Fibroblast of the aortic adventitia (primary cell): ENCODE data around the gene CFLAR. TPM values are rescaled to one million over a fixed set of nuclear protein-coding genes. Genes with fewer than 3 reads are reported as not detected.
"Not testable (repeated sequence)": the region's sequence is repeated elsewhere in the genome, so short reads cannot be mapped to it uniquely, and the experiment has no call there.

Experiments used
- DNase-seq: peaks from one replicate; pipeline ENCODE4 v3.0.0-alpha.2; 2010; ENCODE audit warnings: low read depth
- H3K4me3 ChIP-seq: 2 replicates; pipeline ENCODE4 v1.5.1; 2011; ENCODE audit warnings: low read depth, mild to moderate bottlenecking, control low read depth, low read length, moderate library complexity
- CTCF ChIP-seq: IDR thresholded peaks from 2 replicates; pipeline ENCODE4 v1.5.1; 2011; ENCODE audit warnings: mild to moderate bottlenecking, low read length, control low read depth, inconsistent platforms; ENCODE audit not compliant: insufficient read depth
- total RNA-seq: library from RNA; depleted of rRNA; stranded (reverse); fragments of >200 nt; gene quantifications from 2 replicates; pipeline ENCODE4 v1.2.3, GENCODE V29; 2012; ENCODE audit warnings: low replicate concordance

The CFLAR gene
- total RNA-seq, 1 donor = 71.5 TPM

GRCh38 chr2:201109186-201109585, 6.8 kb upstream of the CFLAR start:
- no peak for TF ChIP-seq CTCF
- H3K4me3 ChIP-seq = no peak overlapping the region
- DNase-seq = no peak

GRCh38 chr2:201110615-201111014, 5.3 kb upstream of the CFLAR start:
- no peak for DNase-seq
- H3K4me3 ChIP-seq = no peak overlapping the region
- TF ChIP-seq CTCF = no peak

GRCh38 chr2:201111096-201111495, 4.9 kb upstream of the CFLAR start:
- H3K4me3 ChIP-seq = no peak overlapping the region
- DNase-seq = no peak
- TF ChIP-seq CTCF = no peak

GRCh38 chr2:201114350-201114749, 1.6 kb upstream of the CFLAR start:
- H3K4me3 ChIP-seq = no peak overlapping the region
- DNase-seq = no peak
- no peak for TF ChIP-seq CTCF

GRCh38 chr2:201114846-201115245, 1.1 kb upstream of the CFLAR start:
- H3K4me3 ChIP-seq = peak overlapping the region; percentile 6
- DNase-seq = peak; percentile 47
- TF ChIP-seq CTCF = no peak

- peak overlapping the region; percentile 80 for H3K4me3 ChIP-seq
- peak; percentile 61 for TF ChIP-seq CTCF
- DNase-seq = peak; percentile 92
Observed at GRCh38 chr2:201116959-201117734, 1.2 kb downstream of the CFLAR start.

- not testable (repeated sequence) for DNase-seq
Observed at GRCh38 chr2:201117735-201118094, 1.8 kb downstream of the CFLAR start.

More at GRCh38 chr2:201117735-201118094, 1.8 kb downstream of the CFLAR start:
- H3K4me3 ChIP-seq = peak overlapping the region; percentile 80
